ENCODE measurements around the gene MANEAL. TPM values are rescaled to one million over a fixed set of nuclear protein-coding genes. Genes with fewer than 3 reads are reported as not detected.

The MANEAL gene
- total and polyA plus RNA-seq, 2 of the 4 experiments (the other 2 are of a cell fraction), result 0.54 to 0.55 TPM

GRCh38 chr1:37776946-37777516 lies 16.6 kb upstream of the MANEAL start:
- no peak overlapping the region for H3K4me2 ChIP-seq (ENCODE audit: low read depth, low read length)
- H3K56ac ChIP-seq (ENCODE audit: extremely low read depth, insufficient read depth, low read length), result no peak overlapping the region
- H4K91ac ChIP-seq (ENCODE audit: insufficient read depth, low read depth, low read length), result no peak overlapping the region
- no peak overlapping the region for H2BK20ac ChIP-seq (ENCODE audit: low read depth, low read length)
- in situ Hi-C loops (cut with MboI; ENCODE audit: low sequenced_read_pairs), result no loop called here
- no peak for DNase-seq
- no peak overlapping the region for H2BK120ac ChIP-seq (ENCODE audit: low read depth, low read length)
- H3K23ac ChIP-seq (ENCODE audit: low read depth, low read length), result no peak overlapping the region
- no peak for TF ChIP-seq CHD1 (IDR thresholded peaks at IDR 0.05; ENCODE audit: low read depth, low read length)
- TF ChIP-seq CEBPB (IDR thresholded peaks at IDR 0.05; ENCODE audit: low read depth, low read length), result no peak
- no peak for TF ChIP-seq SMC3 (IDR thresholded peaks at IDR 0.05; ENCODE audit: low read depth, low read length)
- TF ChIP-seq CTCF (conservative IDR thresholded peaks at IDR 0.05; ENCODE audit: low read depth, low read length), result no peak
- TF ChIP-seq MXI1 (IDR thresholded peaks at IDR 0.05; ENCODE audit: borderline replicate concordance, low read depth, low read length), result no peak
- TF ChIP-seq NFE2L2 (IDR thresholded peaks at IDR 0.05; ENCODE audit: low read depth, low read length), result no peak
- no peak for TF ChIP-seq BHLHE40 (IDR thresholded peaks at IDR 0.05; ENCODE audit: low read depth, low read length)
- TF ChIP-seq USF2 (IDR thresholded peaks at IDR 0.05; ENCODE audit: low read depth, low read length), result no peak
- no peak for TF ChIP-seq RCOR1 (IDR thresholded peaks at IDR 0.05; ENCODE audit: insufficient replicate concordance, low read length)
- TF ChIP-seq RFX5 (IDR thresholded peaks at IDR 0.05; ENCODE audit: low read depth, low read length), result no peak
- no peak overlapping the region for H3K27ac ChIP-seq (ENCODE audit: insufficient read depth, low read length)
- no peak overlapping the region for H4K8ac ChIP-seq (ENCODE audit: low read depth in 2 of 2, low read length in 2 of 2)
- no peaks in the 10 kb centered on the region for H3K4me1 ChIP-seq (ENCODE audit: control insufficient read depth, insufficient read depth, low read length)
- H3K4ac ChIP-seq (ENCODE audit: low read depth, low read length), result no peak overlapping the region
- no peak for ATAC-seq (ENCODE audit: low read depth)
- H2AK5ac ChIP-seq (ENCODE audit: low read depth, low read length), result no peak overlapping the region
- dilution Hi-C loops (cut with HindIII; ENCODE audit: low sequenced_read_pairs, unreplicated experiment), result no loop called here
- no peak overlapping the region for H3K4me3 ChIP-seq (ENCODE audit: insufficient read depth, low read depth, low read length)
- H3K14ac ChIP-seq (replicated peaks; ENCODE audit: low read depth, low read length), result no peak overlapping the region
- BruUV-seq (replicated peaks), result no TSS peak
- no peaks in the 10 kb centered on the region for H3K36me3 ChIP-seq (ENCODE audit: control insufficient read depth, insufficient read depth, low read length)
- H2AFZ ChIP-seq (replicated peaks; ENCODE audit: low read length, poor library complexity), result no peak overlapping the region
- peaks cover 2% of the 10 kb centered on the region; the same call in 1 of the 2 replicates for H3K27me3 ChIP-seq (ENCODE audit: control insufficient read depth, insufficient read depth, low read length)
- H3K9me1 ChIP-seq (ENCODE audit: insufficient read depth, low read length), result no peaks in the 10 kb centered on the region
- no peaks in the 10 kb centered on the region for H4K20me1 ChIP-seq (ENCODE audit: insufficient read depth, low read length)
- no peaks in the 10 kb centered on the region for H3K9me3 ChIP-seq (ENCODE audit: control insufficient read depth, insufficient read depth, low read length)
- H3K79me1 ChIP-seq (ENCODE audit: low read depth in 1 of 2, low read length in 2 of 2), result no peaks in the 10 kb centered on the region
- CTCF ChIA-PET, result interaction anchor here (0.6 kb wide), 1 partner anchor 12 kb away, joined by 6 read pairs; no protein-coding TSS in a partner anchor
- POLR2A ChIA-PET (ENCODE audit: unreplicated experiment), result no interaction called here
- H4K5ac ChIP-seq (ENCODE audit: low read depth, low read length), result no peak overlapping the region
- no peak overlapping the region for H2BK15ac ChIP-seq (ENCODE audit: low read depth, low read length)
- H2AK9ac ChIP-seq (replicated peaks; ENCODE audit: low read depth, low read length, poor library complexity), result no peak overlapping the region
- intact Hi-C loops (cut with micrococcal nuclease), result no loop called here
- no peak overlapping the region for H3K18ac ChIP-seq (ENCODE audit: low read depth, low read length)
- H3K9ac ChIP-seq (ENCODE audit: low read depth, low read length), result no peak overlapping the region
- no peak overlapping the region for H2BK5ac ChIP-seq (ENCODE audit: low read depth, low read length, poor library complexity, severe bottlenecking)
- WGBS, 2 experiments (ENCODE audit: extremely low coverage in 2 of 2, insufficient read length in 1 of 2), result 33% methylated on average over 1 of the region's 4 CpGs; no CpG with 5 or more reads in 1 of the 2 experiments
